Activated CD4-positive, alpha-beta T cell treated with anti-CD3 and anti-CD28 coated beads, Interleukin-2, Interleukin-6, amounts not matched to agents 100 ng/mL and 50 ng/mL, durations not matched to agents 16 hours and 8 hours (primary cell): ENCODE measurements around the gene ALDH1L1.

Source experiments
- DNase-seq: peaks from one replicate; pipeline ENCODE4 v3.0.0-alpha.2; 2020

ALDH1L1 gene

DNA sequence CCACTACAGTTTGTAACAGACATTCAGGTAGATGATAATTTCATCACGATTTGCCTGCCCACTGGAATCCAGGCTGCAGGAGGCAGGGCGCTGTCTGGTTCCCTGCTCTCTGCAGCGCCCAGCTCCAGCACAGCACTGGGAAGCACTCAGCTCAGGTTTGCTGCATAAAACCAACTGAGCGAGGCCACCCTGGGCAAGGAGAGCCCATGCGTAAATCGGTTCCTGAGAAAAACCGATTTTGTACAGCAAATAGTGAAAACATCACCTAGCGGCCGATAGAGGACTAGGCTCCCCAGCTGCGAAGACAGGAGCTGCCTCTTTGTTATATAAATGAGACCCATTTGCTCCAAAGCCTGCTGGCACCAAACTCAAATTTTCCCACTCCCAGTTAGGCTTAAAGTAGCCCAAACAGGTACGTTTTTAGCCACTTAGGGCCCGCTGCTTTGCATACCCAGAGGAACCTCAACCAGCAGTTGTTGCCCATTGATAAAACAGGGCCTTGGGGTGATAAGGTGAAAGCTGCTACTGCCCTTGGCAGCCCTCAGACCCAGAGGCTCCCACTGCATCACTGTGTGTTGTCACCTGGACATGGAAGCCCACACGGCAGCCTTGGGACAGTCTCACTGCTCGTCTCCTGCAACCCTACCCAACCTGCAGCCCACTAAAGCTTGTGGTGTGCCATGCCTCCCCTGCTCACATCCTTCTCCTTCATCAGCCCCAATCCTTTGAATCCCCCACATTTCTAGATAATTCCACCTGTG, 47.5 kb downstream of the ALDH1L1 start:
- DNase-seq: no peak

DNA sequence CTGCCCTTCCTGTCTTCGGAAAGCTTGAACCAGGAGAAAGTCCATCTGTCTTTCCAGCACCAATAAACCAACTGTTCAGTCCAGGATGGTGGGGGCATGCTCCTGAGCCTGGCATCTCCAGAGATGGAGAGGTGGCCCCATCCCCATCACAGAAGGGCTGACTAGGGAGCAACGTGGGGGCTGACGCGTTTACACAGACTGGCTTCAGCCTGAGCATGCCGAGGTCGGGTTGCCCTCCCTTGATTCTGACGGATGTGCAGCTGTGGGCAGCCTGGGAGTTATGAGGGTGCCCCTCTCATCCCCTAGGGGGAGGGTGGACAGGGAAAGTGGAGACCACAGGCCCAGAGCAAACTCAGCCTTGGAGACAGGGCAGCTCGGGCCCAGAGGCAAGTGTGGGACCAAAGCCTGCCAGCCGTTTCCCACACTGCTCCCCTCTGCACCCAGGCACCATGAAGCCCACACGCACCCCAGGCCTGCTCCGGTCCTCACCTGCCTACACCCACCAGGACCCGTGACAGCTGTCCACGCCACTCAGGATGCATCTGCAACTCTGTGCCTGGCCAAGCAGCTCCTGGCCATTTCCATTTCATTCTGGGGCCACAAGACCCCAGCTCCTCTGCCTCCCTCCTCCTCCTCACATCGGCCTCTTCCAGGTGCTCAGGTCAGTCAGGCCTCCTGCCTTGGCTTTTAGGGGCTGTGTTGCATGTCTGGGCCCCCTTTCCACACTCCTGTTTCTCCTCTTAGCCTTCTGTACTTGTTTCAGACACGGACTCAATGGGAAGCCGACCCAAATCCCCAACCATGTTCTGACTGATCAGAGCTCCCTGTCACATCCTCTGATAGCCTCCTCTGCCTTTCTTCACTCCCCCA, 48.3 kb downstream of the ALDH1L1 start:
- DNase-seq: no peak

DNA sequence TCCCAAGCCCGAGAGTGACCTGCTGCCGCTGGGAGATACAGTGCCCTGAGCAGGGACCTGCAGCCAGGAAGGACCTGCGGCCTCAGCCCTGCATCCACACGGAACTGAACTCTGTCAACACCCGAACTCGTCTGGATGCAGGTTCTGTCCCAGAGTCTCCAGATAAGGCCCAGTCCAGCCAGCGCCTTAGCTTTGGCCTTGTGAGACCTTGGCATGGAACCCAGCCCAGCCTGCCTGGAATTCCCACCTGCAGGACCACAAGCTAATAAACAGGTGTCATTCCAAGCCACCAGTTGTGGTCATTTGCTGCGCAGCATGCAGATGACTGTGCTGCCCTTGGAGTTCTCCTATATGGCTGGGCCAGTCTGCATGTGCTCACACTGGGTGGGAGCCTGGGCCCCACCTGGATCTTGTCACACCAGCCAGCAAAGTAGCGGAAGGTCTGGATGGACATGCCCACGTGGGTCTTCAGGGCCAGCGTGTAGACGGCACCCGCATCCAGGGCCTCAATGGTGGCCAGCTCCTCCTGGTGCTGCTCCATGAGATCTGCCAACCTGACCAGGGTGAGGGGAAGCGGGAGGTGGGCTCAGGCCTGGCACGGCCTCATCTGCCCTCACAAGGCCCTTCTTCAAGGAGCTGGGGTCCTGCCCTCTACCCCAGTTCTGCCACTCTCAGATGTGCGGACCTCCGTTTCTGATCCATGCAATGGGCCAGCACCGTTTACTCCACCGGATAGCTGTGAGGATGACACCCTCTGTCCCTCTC, 49.2 kb downstream of the ALDH1L1 start:
- DNase-seq: no peak

DNA sequence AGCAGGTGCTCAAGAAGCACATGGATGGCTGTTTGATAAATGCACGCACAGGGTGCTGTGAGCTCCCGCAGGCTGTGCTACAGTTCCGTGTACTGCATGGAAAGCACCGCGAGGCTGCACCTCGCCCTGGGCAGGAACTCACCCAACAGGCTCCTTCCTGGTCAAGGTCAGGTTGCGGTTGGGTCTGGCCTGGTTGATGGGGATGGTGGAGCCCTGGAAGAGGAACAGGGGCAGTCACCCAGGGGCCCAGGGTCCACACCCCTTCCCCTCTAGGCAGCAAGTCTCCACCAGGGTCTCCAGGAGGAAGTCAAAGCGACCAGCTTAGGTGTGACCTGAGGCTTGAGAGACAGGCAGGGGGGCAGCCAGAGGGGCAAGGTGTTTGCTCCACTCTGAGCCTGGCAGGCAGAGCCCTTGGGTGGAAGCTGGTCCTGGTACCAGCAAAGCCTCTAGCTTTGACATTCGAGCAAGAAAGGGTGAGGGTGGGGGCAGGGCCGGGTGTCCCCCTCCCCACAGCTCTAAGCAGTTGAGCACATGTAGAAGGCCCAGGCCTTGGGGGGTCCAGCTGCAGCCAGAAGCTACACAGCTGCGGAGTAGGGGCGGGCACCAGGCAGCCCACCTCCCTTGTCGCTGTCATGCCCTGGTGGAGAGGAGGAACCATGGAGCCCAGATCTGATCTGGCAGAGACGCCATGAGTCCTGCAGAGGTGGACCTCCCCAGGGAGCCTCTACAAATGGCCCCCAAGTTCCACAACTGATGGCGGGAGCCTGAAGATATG, 50.1 kb downstream of the ALDH1L1 start:
- no peak for DNase-seq

DNA sequence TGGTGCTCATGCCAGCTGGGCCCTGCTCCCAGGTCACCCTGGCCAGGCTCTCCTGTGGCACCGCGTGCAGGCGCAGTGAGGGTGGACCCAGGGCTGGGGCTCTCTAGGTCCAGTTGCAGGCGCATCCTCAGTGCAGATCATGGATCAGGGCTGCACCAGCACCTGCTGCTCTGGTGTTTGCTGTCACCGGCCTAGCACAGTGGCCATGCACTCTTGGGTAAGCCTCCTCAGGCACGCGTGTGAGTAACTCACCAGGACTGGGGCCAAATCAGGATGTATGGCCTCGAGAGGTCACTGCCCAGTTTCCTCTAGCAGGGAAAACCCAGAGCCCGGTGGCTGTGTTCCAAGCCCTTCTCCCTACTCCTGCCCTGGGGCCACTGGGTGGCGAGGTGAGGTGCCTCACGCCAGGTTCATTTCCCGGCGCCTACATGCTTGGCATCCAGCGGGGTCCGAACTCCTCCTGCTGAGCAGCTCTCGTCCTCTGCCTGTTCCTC, 50.9 kb downstream of the ALDH1L1 start:
- DNase-seq: no peak

DNA sequence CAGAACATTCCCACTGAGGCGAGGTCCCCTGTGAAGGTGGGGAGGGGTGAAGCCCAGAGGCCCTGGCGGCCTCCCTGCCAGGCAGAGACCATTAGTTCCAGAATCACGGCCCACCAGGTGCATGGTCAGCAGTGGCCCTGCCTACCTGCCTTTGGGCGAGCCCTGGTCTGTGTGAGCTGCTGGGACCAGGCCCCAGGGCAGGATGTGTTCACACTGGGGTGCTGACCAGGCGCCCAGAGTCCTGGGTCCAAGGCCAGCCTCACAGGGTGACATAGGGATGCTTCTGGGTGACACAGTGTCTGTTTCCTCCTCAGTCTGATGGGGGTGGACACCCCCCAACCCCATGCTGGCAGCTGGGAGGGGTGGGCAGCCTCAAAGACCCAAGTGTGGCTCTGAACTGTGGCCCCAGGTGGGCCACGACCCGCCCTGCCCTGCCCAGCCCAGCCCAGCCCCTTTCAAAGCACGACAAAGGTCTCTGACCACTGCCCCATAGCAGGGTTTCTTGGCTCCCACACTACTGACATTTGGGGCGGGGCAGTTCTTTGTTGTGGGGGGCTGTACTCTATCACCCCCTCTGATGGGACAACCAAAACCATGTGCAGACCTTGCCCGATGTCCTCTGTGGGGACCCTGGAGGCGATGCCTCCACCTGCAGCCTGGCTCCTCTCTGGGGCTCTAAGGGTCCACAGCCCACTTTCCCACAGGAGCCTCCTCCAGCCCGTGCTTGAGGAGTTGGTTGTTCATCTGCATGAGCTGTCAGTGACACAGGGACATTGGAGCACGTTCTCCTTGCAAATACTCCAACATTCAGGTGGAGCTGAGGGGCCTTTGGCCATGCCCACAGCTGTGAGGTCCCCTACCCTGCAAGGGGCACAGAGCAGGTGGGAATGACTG, 51.6 kb downstream of the ALDH1L1 start:
- DNase-seq: no peak

DNA sequence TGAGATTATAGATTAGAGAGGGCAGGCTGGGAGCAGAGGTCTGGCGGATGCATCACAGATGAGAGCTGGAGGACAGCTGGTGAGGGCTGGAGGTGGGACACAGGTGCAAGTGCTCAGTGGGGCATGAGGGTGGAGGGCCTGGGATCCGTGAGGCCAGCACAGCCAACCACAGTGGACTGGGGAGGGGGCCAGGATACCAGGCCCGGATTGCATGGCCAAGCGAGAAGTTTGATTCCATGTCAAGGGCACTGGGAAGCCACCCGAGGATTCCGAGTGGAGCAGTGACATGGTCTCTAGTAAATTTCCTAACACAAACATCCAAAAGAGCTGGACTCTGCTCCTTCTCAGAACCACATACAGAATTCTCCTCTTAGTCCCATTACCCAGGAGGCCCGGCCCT, 52.5 kb downstream of the ALDH1L1 start:
- no peak for DNase-seq

DNA sequence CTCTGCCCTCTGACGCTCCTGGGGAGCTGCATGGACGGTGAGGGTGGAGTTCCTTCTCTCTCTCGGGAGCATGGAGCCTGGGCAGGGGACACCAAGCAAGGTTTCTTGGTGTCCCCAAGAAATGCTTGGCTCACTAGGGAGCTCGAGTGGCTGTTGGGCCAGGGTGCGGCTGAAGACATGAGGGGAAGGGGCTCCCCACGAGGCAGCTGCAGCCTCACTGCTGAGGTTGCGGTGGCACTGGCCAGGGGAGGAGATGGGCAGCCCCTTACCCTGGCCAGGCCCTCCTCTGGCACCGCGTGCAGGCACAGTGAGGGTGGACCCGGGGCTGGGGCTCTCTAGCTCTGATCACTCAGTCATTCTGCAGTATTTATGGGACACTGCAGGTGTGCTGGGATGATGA, 52.9 kb downstream of the ALDH1L1 start:
- no peak for DNase-seq

DNA sequence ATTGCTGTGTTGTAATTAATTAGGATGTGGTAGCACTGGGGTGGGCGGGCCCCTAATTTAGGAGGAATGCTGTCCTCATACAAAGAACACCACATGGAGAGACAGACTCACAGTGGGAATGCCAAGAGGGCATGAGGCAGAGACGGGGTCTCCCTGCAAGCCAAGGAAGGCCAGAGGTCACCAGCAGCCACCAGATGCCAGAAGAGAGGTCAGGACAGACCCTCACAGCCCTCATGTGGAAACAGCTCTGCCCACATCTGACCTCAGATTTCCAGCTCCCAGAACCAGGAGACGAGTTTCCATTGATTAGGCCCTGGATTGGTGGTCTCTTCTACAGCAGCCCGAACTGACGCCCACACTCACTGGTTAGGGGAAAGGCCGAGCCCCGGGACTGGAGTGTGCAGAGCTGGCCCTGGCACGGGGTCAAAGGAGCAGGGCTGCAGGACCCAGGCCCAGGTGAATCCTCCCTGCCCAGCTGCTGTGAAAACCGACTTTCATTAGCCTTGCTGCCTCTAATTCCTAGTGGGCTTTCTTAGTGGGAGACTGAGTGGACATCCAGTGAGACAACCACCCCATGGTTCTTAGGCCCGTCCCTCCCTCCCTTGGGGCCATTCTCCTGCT, 53.5 kb downstream of the ALDH1L1 start:
- DNase-seq: no peak

DNA sequence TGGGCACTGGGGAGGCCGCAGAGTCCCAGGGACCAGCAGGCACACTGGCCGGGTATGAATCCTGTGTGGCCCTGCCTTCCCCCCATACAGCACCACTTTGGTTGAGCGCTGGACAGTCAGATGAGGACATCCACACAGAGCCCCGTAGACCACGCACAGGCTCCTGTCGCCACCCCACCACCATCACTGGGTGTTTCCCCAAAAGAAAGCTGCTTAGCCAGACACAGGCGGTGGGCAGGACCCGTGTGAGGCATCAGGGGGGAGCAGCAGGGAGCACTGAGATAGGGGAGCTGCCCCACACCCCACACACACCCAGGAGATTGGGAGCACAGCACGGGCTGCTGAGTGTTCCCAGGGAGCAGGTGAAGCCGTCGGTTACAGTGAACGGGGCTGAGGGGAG, 54.1 kb downstream of the ALDH1L1 start:
- DNase-seq: no peak

DNA sequence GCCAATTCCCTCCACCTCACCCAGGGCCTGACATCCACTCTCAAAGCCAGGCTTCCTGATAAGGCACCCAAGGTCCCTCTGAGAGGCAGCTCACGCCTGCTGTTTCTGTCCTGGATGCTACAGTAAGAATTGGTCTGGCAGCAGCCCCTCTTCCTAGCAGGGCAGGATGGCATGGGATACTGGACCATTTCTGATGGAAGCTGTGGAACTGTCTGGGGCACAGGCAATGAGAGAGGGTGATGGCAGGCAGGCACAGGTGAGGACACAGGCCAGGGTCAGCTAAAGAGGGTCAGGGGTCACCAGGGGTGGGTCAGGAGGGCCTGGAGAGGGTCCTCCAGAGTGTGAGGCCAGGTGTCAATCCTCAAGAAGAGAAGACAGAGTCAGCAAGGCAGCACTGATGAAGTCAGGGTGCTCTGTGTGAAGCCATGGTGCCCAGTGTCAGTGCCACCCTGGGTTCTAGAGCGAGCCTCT, 54.6 kb downstream of the ALDH1L1 start:
- DNase-seq: no peak

DNA sequence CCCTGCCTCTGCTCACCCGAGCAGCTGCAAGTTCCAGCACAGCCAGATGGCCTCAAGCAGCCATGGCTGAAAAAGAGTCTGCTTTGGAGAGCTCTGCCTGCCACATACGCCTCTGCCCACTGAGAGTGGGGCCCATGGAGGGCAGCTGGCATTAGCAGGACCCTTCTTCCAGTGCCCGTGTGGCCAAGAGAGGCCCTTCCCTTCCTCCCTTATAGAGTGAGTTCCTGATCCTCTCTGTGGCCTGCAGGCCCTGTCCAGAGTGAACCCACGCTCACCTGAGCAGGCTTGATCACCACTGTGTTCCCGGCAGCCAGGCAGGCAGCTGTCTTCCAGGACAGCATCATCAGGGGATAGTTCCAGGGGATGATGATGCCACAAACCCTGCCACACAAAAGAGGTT, 55.0 kb downstream of the ALDH1L1 start:
- DNase-seq: no peak

DNA sequence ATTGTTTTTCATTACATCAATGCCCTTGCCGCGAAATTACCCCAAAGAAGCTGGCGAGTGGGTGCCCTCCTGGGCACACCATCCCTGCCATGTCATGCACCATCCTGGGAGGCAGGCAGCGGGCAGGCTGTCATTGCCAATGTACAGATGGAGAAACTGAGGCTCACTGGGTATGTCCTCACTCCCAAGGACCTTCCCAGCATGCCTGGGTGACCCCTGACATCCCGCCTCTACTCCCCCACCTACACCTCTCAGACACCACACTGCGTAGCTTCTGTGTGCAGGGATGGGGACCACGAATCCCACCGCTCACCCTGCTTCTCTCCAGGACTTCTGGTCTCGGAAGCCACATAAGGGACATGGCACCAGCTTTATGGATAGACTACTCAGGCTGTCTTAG, 55.5 kb downstream of the ALDH1L1 start:
- no peak for DNase-seq

DNA sequence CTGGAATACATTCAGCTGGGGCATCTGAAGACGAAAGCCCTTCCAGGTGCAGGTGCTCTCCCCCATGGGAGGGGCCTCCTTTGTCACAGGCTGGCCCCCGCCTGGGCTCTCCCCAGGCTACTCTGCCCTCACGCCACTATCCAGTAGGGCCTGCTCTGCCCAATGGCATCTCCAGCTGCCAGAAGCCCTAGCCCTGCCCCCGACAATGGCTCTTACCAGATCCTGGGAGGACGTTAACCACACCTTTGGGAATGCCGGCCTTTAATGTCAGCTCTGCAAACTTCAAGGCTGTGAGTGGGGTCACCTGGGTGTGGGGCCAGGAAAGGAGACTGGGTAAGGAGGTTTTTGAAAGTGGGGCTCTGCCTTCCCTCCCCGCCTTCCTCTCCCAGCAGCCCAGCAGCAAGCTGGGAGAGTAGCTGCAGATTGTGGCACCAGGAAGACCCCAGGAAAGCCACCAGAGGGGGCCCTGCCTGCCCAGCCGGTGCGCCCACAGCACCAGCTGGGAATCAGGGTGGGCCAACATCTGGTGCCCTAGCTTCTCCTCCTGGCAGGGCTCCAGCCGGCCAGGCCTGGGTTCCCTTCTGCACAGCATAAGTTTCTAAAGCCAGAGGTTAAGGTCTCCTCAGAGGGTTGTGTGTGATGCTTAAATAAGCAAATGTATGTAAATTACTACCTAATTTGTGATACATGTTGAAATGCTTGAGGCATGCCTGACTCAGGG, 56.1 kb downstream of the ALDH1L1 start:
- DNase-seq: no peak

DNA sequence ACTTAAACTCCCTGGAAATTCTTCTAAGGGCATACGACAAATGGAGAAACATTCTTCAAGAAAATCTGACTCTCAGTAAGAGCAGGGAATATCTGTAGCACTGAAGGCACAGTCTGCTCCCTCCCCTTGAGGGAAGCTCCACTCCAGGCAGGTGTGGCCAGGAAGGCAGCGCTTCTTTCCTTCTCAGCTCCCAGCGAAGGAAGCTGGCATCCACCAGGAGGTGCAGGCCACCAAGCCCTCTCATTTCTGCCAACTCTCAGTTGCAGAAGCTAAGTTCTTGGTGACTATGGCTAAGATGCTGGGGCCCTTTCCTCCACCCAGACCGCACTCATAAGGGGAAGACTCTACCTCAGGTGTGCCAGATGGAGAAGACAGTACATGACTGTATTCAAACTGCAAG, 58.8 kb downstream of the ALDH1L1 start:
- DNase-seq: no peak

DNA sequence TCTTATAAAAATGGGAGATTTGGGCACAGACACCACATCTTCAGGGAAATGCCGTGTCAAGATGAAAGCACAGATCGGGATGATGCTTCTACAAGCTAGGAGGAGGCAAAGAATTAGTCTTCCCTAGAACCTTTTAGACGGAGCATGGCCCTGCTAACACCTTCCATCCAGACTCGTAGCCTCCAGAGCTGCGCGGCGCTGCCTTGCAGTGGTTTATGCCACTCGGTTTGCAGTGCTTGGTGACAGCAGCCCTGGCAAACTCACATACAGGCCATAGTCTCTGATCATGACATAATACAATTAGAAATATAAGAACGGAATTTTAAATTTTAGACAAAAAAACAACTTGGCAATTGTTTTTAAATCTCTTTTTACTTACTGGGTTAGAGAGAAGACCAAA, 59.3 kb downstream of the ALDH1L1 start:
- no peak for DNase-seq

DNA sequence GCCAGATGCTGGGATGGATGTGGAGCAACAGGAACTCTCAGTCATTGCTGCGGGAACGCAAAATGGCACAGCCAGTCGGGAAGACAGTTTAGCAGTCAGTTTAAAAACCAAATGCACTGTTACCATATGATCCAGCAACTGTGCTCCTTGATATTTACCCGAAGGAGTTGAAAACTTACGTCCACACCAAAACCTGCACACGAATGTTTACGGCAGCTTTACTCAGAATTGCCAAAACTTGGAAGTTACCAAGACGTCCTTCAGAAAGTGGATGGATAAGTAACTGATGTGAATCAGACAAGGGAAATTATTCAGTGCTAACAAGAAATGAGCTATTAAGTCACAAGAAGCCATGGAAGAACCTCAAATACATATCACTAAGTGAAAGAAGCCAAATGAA, 60.4 kb downstream of the ALDH1L1 start:
- DNase-seq: no peak

DNA sequence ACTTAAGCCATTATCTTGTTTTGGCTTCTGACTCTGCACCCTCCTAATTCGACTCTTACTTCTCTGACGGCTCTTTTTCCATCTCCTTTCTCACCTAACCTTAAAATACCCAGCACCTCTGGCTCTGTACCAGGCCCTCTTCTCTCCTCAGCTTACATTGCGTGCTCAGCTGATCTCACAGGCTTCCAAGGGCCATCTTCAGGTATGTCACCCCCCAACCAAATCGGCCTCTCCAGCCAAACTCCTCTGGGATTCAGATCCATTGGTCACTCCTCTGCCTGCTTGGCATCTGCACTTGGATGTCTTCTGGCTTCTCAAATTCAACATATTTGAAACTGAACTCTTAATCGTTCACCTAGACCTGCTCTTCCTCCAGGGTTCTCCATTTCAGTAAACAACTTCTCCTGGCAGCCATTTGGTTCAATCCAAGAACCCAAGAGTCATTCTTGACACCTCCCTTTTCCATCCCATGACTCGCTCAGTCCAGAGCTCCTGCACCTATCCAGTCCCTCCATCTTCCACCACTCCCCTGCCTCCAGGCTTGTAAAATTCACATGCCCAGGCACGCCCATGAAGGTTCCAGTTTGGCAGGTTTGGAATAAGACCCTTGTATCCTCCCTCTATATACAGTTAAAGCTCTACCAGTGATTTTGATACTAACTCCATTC, 61.2 kb downstream of the ALDH1L1 start:
- DNase-seq: no peak

DNA sequence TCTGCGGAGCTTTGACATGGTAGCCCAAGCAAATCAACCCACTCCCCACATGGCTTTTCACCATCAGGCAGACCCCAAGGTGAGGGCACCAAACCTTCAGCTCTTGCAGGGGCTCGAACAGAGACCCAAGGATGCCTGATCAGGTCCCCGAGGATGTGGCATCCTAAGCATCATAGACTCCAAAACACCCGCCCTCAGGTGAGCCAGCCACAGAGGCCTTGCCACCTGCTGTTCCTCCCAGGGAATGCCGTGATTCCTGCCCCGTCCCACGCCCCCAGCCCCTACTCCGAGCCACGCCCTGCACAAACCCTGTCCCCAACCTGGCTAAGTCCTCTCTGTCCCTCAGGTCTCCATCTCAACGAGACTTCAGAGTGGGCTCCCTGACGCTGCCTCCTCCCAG, 61.8 kb downstream of the ALDH1L1 start:
- DNase-seq: no peak

DNA sequence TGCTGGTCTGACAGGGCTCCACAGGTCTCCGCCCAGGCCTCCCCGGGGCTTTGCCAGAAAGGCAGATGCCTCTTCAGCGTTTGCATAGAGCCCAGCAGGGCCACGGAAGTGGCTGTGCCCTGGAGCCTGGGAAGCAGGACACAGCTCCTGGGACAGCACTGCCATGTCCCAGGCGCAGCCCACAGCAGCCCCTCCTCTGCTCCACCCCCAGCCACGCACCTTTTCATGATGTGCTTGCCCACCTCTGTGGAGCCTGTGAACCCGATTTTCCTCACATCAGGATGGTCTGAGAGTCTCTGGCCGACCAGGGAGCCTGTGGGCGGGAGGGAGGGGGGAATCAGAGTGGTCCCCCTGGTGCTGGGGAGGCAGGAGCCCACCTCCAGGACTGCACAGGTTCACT, 62.6 kb downstream of the ALDH1L1 start:
- DNase-seq: no peak
